ENCODE data around the gene CCDC102A.
A peak's percentile ranks its signal among the peaks of the same experiment; 100 is the strongest.
"Not testable (repeated sequence)": the region's sequence is repeated elsewhere in the genome, so short reads cannot be mapped to it uniquely, and the experiment has no call there.

CCDC102A gene

GRCh38 chr16:57499941-57500340 is 36.4 kb downstream of the CCDC102A start:
- DNase-seq = not testable (repeated sequence)

- DNase-seq = no peak
Measured at GRCh38 chr16:57498031-57498430, 38.3 kb downstream of the CCDC102A start.

GRCh38 chr16:57497121-57497520 is 39.2 kb downstream of the CCDC102A start:
- no peak for DNase-seq

GRCh38 chr16:57493767-57494166 is 42.6 kb downstream of the CCDC102A start:
- no peak for DNase-seq

GRCh38 chr16:57489229-57489628 is 47.1 kb downstream of the CCDC102A start:
- no peak for DNase-seq

- DNase-seq = no peak
Measured at GRCh38 chr16:57486858-57487834, 49.2 kb downstream of the CCDC102A start.

GRCh38 chr16:57485916-57486857 is 50.2 kb downstream of the CCDC102A start, which contains the start of gene DOK4:
Gene DOK4 (minus strand): TSS chr16:57486493. CDS start chr16:57479507, 6,986 bp downstream.
- DNase-seq = peak; percentile 42

GRCh38 chr16:57485091-57485915 is 51.1 kb downstream of the CCDC102A start:
- DNase-seq = no peak

GRCh38 chr16:57484515-57485005 is 51.8 kb downstream of the CCDC102A start:
- DNase-seq = no peak

- DNase-seq = no peak
Measured at GRCh38 chr16:57483725-57484514, 52.5 kb downstream of the CCDC102A start.

- no peak for DNase-seq
Measured at GRCh38 chr16:57482845-57483545, 53.4 kb downstream of the CCDC102A start.

- no peak for DNase-seq
Measured at GRCh38 chr16:57481421-57481820, 55.0 kb downstream of the CCDC102A start.

- DNase-seq = no peak
Measured at GRCh38 chr16:57480754-57481230, 55.6 kb downstream of the CCDC102A start.

- DNase-seq = no peak
Measured at GRCh38 chr16:57479976-57480753, 56.2 kb downstream of the CCDC102A start.

GRCh38 chr16:57479205-57479975 is 57.0 kb downstream of the CCDC102A start:
- no peak for DNase-seq

GRCh38 chr16:57478396-57479204 is 57.8 kb downstream of the CCDC102A start:
- DNase-seq = no peak

- no peak for DNase-seq
Measured at GRCh38 chr16:57477531-57478202, 58.7 kb downstream of the CCDC102A start.

Measured in NCI-H1092 (cell line).